GM23338 (cell line): ENCODE results near the gene WDR70. TPM values are rescaled to one million over a fixed set of nuclear protein-coding genes. Genes with fewer than 3 reads are reported as not detected.

Experiments used
- ATAC-seq: fragments of 200-7000 bp; cut with Tn5 transposase; 3 replicates; pipeline ENCODE4 v1.9.1; 2020
- DNase-seq: peaks from one replicate; pipeline ENCODE4 v3.0.0-alpha.2; 2015; ENCODE audit warnings: low spot score
- H2AFZ ChIP-seq: fragments of 200-600 bp; sonication (generic); 2 replicates; pipeline ENCODE4 v1.8.0; 2016; ENCODE audit warnings: antibody characterized with exemption, mild to moderate bottlenecking, moderate library complexity
- H3F3A ChIP-seq: fragments of 200-600 bp; sonication (generic); replicated peaks from 2 replicates; pipeline ENCODE4 v1.8.0; 2017; ENCODE audit warnings: antibody characterized with exemption, mixed run types, low read depth
- H3K27ac ChIP-seq: fragments of 200-600 bp; sonication (generic); 2 replicates; pipeline ENCODE4 v1.6.1; 2016; ENCODE audit warnings: low read depth
- H3K27me3 ChIP-seq: fragments of 200-600 bp; sonication (generic); 2 replicates; pipeline ENCODE4 v1.8.0; 2016; ENCODE audit warnings: mild to moderate bottlenecking, mixed run types, moderate library complexity; ENCODE audit not compliant: insufficient read depth
- H3K36me3 ChIP-seq: fragments of 200-600 bp; sonication (generic); 2 replicates; pipeline ENCODE4 v1.8.0; 2016; ENCODE audit warnings: mild to moderate bottlenecking; ENCODE audit not compliant: insufficient read depth
- H3K4me1 ChIP-seq: fragments of 200-600 bp; sonication (generic); 2 replicates; pipeline ENCODE4 v1.8.0; 2016; ENCODE audit warnings: mild to moderate bottlenecking, moderate library complexity; ENCODE audit not compliant: insufficient read depth
- H3K4me2 ChIP-seq: fragments of 200-600 bp; sonication (generic); 2 replicates; pipeline ENCODE4 v1.7.1; 2017; ENCODE audit warnings: mixed run types
- H3K4me3 ChIP-seq: fragments of 200-600 bp; sonication (generic); 2 replicates; pipeline ENCODE4 v1.6.1; 2016; ENCODE audit warnings: mixed run types
- H3K79me2 ChIP-seq: fragments of 200-600 bp; sonication (generic); replicated peaks from 2 replicates; pipeline ENCODE4 v1.8.0; 2017; ENCODE audit warnings: mild to moderate bottlenecking; ENCODE audit not compliant: insufficient read depth
- H3K9me2 ChIP-seq: fragments of 200-600 bp; sonication (generic); 2 replicates; pipeline ENCODE4 v1.8.0; 2017; ENCODE audit not compliant: insufficient read depth
- H4K20me1 ChIP-seq: fragments of 200-600 bp; sonication (generic); replicated peaks from 2 replicates; pipeline ENCODE4 v1.8.0; 2017; ENCODE audit warnings: mild to moderate bottlenecking; ENCODE audit not compliant: insufficient read depth
- H3K27ac Mint-ChIP-seq: 2 replicates; pipeline ENCODE4 v1.8.0; 2020; ENCODE audit warnings: inconsistent platforms, mild to moderate bottlenecking, moderate library complexity, mixed read lengths
- H3K27me3 Mint-ChIP-seq: 3 replicates; pipeline ENCODE4 v1.8.0; 2022; ENCODE audit warnings: low read depth, mild to moderate bottlenecking, moderate library complexity, mixed read lengths, inconsistent platforms; ENCODE audit not compliant: insufficient read depth, poor library complexity
- H3K36me3 Mint-ChIP-seq: 3 replicates; pipeline ENCODE4 v1.8.0; 2021; ENCODE audit warnings: low read depth, mild to moderate bottlenecking, inconsistent platforms, moderate library complexity, mixed read lengths
- H3K4me1 Mint-ChIP-seq: 3 replicates; pipeline ENCODE4 v1.8.0; 2020; ENCODE audit warnings: mild to moderate bottlenecking, inconsistent platforms, mixed read lengths
- H3K4me3 Mint-ChIP-seq: 3 replicates; pipeline ENCODE4 v1.8.0; 2021; ENCODE audit warnings: moderate library complexity, mild to moderate bottlenecking, inconsistent platforms, mixed read lengths
- H3K9me3 Mint-ChIP-seq: 3 replicates; pipeline ENCODE4 v1.8.0; 2020; ENCODE audit warnings: moderate library complexity, mild to moderate bottlenecking, inconsistent platforms, mixed read lengths
- CTCF ChIP-seq, 2 experiments: fragments of 200-600 bp in 1 of 2; sonication (generic) in 1 of 2; conservative IDR thresholded peaks; 2 replicates each; pipeline versions ENCODE4 v1.5.1 to v1.6.1; 2016 to 2017; ENCODE audit warnings: antibody characterized with exemption in 2 of 2, low read depth in 2 of 2, mild to moderate bottlenecking in 2 of 2, moderate library complexity in 1 of 2
- NANOG ChIP-seq: IDR thresholded peaks from 2 replicates; pipeline ENCODE4 v1.6.1; 2016; ENCODE audit warnings: antibody characterized with exemption, borderline replicate concordance
- polyA plus RNA-seq: library from polyadenylated mRNA; unstranded; fragments of >200 nt; fragmentation: Nextera tagmentation; extraction: Ambion mirVana; gene quantifications from 2 replicates; pipeline ENCODE4 v1.2.1, GENCODE V29; 2016
- total RNA-seq: library from RNA; depleted of rRNA; stranded (reverse); fragments of >200 nt; shearing (Covaris generic); gene quantifications from 2 replicates; pipeline ENCODE4 v1.2.3, GENCODE V29; 2014
- TF ChIP-seq, protein P1 (sequence below): IDR thresholded peaks from one replicate; pipeline ENCODE4 v1.6.1; 2018; ENCODE audit warnings: antibody characterized with exemption; ENCODE audit not compliant: unreplicated experiment
- TF ChIP-seq, protein P2 (sequence below): fragments of 250-450 bp; sonication (Bioruptor Pico); IDR thresholded peaks from 2 replicates; pipeline ENCODE4 v1.5.0; 2020; ENCODE audit warnings: mild to moderate bottlenecking, moderate library complexity

The WDR70 gene
- total and polyA plus RNA-seq, 2 experiments from 2014 or later, result 34.9 to 86.7 TPM

GRCh38 chr5:37773809-37774208, 394.7 kb downstream of the WDR70 start (continued):
- TF ChIP-seq, protein P1, sequence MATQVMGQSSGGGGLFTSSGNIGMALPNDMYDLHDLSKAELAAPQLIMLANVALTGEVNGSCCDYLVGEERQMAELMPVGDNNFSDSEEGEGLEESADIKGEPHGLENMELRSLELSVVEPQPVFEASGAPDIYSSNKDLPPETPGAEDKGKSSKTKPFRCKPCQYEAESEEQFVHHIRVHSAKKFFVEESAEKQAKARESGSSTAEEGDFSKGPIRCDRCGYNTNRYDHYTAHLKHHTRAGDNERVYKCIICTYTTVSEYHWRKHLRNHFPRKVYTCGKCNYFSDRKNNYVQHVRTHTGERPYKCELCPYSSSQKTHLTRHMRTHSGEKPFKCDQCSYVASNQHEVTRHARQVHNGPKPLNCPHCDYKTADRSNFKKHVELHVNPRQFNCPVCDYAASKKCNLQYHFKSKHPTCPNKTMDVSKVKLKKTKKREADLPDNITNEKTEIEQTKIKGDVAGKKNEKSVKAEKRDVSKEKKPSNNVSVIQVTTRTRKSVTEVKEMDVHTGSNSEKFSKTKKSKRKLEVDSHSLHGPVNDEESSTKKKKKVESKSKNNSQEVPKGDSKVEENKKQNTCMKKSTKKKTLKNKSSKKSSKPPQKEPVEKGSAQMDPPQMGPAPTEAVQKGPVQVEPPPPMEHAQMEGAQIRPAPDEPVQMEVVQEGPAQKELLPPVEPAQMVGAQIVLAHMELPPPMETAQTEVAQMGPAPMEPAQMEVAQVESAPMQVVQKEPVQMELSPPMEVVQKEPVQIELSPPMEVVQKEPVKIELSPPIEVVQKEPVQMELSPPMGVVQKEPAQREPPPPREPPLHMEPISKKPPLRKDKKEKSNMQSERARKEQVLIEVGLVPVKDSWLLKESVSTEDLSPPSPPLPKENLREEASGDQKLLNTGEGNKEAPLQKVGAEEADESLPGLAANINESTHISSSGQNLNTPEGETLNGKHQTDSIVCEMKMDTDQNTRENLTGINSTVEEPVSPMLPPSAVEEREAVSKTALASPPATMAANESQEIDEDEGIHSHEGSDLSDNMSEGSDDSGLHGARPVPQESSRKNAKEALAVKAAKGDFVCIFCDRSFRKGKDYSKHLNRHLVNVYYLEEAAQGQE, result no peak
- no peak for TF ChIP-seq NANOG

DNA sequence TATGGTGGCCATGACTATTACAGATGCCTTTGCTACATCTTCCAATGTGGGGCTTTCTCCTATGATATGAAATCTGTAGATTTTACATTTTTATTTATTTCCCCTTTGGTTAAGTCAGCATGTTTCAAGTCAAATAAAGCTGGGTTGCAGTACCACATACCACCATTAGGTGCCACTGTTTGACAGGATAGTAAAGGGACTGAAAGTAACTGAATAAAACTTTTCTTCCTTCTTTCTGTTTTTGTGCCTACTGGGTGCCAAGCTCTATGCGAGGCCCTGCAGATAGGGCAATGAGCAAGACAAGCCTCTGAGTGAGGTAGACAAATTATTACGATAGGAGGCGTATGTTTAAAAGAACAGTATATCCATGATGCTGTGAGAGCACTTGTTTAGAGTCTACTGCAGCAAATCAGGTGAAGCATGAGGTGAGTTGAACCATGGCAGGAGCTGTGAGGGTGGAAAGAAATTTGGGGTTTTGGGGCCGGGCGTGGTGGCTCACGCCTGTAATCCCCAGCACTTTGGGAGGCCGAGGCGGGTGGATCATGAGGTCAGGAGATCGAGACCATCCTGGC, 395.9 kb downstream of the WDR70 start:
- peaks cover 16% of the 10 kb centered on the region; the same call in 2 of the 3 replicates for H3K36me3 Mint-ChIP-seq
- no peaks in the 10 kb centered on the region for H3F3A ChIP-seq
- H3K4me1 ChIP-seq, result no peaks in the 10 kb centered on the region
- no peaks in the 10 kb centered on the region for H4K20me1 ChIP-seq
- no peaks in the 10 kb centered on the region for H3K27me3 ChIP-seq
- ATAC-seq, result no peak
- H3K4me1 Mint-ChIP-seq, result 0 out of 3 replicates have a peak, but pooled peaks cover 2% of the 10 kb centered on the region
- H3K9me3 Mint-ChIP-seq, result peaks cover 22% of the 10 kb centered on the region
- TF ChIP-seq CTCF (conservative IDR thresholded peaks at IDR 0.05; ENCODE audit: low read depth in 2 of 2), result peak; percentile 70 to 94
- TF ChIP-seq, protein P2, sequence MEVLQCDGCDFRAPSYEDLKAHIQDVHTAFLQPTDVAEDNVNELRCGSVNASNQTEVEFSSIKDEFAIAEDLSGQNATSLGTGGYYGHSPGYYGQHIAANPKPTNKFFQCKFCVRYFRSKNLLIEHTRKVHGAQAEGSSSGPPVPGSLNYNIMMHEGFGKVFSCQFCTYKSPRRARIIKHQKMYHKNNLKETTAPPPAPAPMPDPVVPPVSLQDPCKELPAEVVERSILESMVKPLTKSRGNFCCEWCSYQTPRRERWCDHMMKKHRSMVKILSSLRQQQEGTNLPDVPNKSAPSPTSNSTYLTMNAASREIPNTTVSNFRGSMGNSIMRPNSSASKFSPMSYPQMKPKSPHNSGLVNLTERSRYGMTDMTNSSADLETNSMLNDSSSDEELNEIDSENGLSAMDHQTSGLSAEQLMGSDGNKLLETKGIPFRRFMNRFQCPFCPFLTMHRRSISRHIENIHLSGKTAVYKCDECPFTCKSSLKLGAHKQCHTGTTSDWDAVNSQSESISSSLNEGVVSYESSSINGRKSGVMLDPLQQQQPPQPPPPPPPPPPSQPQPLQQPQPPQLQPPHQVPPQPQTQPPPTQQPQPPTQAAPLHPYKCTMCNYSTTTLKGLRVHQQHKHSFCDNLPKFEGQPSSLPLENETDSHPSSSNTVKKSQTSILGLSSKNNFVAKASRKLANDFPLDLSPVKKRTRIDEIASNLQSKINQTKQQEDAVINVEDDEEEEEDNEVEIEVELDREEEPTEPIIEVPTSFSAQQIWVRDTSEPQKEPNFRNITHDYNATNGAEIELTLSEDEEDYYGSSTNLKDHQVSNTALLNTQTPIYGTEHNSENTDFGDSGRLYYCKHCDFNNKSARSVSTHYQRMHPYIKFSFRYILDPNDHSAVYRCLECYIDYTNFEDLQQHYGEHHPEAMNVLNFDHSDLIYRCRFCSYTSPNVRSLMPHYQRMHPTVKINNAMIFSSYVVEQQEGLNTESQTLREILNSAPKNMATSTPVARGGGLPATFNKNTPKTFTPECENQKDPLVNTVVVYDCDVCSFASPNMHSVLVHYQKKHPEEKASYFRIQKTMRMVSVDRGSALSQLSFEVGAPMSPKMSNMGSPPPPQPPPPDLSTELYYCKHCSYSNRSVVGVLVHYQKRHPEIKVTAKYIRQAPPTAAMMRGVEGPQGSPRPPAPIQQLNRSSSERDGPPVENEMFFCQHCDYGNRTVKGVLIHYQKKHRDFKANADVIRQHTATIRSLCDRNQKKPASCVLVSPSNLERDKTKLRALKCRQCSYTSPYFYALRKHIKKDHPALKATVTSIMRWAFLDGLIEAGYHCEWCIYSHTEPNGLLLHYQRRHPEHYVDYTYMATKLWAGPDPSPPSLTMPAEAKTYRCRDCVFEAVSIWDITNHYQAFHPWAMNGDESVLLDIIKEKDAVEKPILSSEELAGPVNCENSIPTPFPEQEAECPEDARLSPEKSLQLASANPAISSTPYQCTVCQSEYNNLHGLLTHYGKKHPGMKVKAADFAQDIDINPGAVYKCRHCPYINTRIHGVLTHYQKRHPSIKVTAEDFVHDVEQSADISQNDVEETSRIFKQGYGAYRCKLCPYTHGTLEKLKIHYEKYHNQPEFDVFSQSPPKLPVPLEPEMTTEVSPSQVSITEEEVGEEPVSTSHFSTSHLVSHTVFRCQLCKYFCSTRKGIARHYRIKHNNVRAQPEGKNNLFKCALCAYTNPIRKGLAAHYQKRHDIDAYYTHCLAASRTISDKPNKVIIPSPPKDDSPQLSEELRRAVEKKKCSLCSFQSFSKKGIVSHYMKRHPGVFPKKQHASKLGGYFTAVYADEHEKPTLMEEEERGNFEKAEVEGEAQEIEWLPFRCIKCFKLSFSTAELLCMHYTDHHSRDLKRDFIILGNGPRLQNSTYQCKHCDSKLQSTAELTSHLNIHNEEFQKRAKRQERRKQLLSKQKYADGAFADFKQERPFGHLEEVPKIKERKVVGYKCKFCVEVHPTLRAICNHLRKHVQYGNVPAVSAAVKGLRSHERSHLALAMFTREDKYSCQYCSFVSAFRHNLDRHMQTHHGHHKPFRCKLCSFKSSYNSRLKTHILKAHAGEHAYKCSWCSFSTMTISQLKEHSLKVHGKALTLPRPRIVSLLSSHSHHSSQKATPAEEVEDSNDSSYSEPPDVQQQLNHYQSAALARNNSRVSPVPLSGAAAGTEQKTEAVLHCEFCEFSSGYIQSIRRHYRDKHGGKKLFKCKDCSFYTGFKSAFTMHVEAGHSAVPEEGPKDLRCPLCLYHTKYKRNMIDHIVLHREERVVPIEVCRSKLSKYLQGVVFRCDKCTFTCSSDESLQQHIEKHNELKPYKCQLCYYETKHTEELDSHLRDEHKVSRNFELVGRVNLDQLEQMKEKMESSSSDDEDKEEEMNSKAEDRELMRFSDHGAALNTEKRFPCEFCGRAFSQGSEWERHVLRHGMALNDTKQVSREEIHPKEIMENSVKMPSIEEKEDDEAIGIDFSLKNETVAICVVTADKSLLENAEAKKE, result no peak
- no peak overlapping the region for H3K4me3 Mint-ChIP-seq
- no peak overlapping the region for H2AFZ ChIP-seq
- H3K27me3 Mint-ChIP-seq, result peaks cover 2% of the 10 kb centered on the region
- H3K4me2 ChIP-seq, result no peak overlapping the region
- H3K79me2 ChIP-seq, result no peaks in the 10 kb centered on the region
- H3K27ac ChIP-seq, result no peak overlapping the region
- DNase-seq, result peak; percentile 76
- no peaks in the 10 kb centered on the region for H3K36me3 ChIP-seq
- peaks cover 4% of the 10 kb centered on the region; the same call in 1 of the 2 replicates for H3K9me2 ChIP-seq
- no peak overlapping the region for H3K27ac Mint-ChIP-seq
- H3K4me3 ChIP-seq, result no peak overlapping the region
